Skin epidermis (tissue), 12 donors: Measurements from ENCODE around the gene ZBTB7C.

Experiments used
- H3K27ac ChIP-seq, 21 experiments: fragments of 200-600 bp; sonication (generic) in 11 of 21; one replicate each; pipeline ENCODE4 v1.5.0; 2020; ENCODE audit warnings: mild to moderate bottlenecking in 3 of 21, inconsistent platforms in 2 of 21, moderate library complexity in 2 of 21
- H3K4me3 ChIP-seq, 7 experiments: fragments of 200-600 bp; sonication (generic) in 2 of 7; one replicate each; pipeline ENCODE4 v1.5.0; 2020; ENCODE audit warnings: inconsistent platforms in 2 of 7, mild to moderate bottlenecking in 2 of 7, moderate library complexity in 1 of 7

The ZBTB7C gene

DNA sequence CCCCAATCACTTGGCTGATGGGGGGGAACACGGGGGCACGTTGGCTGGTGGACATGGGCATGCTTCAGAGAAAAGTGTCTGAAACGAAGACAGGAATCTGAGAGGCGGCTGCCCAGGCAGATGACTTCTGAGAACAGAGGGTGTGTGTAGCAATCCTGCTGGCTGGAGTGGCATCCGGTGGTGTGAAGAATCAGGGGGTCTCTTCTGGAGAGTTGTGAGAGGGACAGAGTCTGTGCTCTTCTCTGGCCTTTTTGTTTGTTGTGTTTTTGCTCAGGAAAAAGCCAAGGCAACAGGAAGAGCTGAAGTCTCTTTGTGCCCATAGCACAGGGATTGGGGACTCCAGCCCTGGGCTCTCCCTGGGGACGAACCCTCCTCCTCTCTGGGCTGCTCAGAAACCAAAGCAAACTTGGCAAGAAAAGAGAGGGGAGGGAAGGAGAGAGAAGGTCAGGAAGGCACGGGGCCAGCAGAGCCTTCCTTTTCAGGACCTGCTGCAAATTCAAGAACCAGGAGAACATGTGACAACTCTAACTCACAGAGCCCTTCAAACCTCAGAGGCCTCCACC is 381.7 kb downstream of the ZBTB7C start:
- H3K4me3 ChIP-seq: no peak overlapping the region
- H3K27ac ChIP-seq: peak overlapping the region in 11 of 21 experiments; percentile 5 to 79 (median 36)

GRCh38 chr18:48026216-48026615 is 383.0 kb downstream of the ZBTB7C start:
- H3K4me3 ChIP-seq: no peak overlapping the region
- peak overlapping the region in 7 of 21 experiments; percentile 16 to 79 (median 36) for H3K27ac ChIP-seq

DNA sequence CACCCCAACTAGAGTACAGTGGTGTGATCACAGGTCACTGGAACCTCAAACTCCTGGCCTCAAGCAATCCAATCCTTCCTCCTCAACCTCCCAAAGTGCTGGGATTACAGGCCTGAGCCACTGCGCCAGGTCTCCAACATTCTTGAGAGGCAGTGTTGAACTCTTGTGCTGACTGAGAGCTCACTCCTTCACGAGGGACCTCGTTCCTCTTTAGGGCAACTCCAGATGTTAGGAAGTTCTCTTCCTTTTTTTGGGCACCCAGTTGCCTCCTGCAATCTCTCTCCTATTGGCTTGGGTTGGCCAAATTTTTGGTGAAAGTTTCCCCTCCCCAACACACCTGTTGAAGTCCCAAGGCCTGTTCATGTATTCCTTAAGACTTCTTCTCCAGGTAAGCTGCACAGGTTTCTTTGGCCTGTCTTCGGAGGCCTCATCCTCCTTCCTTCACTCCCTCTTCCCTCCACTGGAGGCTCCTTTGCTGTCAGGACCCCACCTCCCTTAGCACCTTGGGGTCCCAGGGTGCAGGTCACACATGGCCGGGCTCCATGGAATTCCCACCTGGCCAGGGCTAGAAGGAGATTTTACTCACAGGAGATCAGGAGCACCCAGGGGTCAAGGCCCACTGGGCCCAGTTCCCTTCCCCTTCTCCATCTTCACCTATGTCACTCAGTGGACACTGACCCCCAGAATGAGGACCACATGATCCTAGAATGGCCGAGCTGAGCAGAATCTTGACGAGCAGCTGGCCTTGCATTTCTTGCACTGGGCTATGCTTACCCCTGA is 384.1 kb downstream of the ZBTB7C start:
- Histone ChIP-seq H3K27ac (peak overlapping the region in 5 of 21 experiments; percentile 8 to 80 (median 69)), H3K4me3 (no peak overlapping the region)

DNA sequence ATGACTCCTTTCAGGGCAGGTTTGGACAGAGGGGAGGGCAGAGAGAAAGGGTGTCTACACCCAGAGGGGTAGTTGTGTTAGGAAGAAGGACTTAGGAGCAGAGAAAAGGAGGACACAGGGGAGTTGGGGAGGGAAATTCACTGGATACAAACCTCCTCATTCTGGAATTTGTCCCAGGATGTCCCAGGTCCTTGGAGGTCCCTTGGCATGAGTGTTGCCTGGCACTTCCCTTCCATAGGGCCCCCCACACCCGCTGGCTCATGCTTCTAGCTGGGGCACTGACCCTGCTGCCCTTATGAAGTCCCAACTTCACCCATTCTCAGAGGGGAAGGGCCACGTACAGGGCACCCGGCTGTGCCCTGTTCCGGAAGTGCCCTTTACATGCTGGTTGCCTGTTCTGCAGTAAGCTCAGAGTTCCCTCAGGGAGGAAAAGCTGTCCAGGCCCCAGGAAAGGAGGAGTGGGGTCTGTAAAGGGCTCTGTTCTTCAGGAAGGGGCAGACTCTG is 385.1 kb downstream of the ZBTB7C start:
- H3K27ac ChIP-seq: peak overlapping the region in 12 of 21 experiments; percentile 8 to 80 (median 46)
- H3K4me3 ChIP-seq: no peak overlapping the region

DNA sequence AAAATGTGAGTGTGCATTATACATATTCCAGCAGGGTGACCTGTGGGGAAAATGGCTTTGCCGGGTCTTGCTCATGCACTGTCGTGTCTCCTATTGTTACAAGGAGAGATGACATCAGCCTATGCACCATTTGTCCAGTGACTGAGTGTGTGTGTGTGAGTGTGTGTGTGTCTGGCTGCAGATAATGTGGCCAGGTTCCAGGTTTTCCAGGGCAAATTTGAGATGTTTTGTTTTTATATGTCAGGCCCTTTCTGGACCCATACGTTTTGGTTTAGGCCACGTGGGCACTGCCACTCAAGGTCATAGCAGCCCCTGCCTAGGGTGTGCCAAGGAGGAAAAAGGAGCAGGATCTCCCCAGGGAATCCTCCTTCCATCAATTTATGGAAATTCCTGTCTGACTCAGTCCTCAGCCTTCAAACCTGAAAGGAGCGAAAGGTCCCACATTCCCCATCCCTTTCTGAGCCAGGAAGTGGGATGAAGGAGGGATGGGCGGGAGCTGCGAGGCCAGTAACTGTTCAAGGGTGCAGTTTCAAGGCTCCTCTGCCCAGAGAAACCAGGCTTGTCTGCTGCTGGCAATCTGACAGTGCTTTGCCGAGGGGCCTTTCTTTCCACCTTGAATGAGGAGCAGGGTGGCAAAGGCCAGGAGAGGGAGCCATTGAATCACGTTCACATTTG is 385.7 kb downstream of the ZBTB7C start:
- H3K27ac ChIP-seq: peak overlapping the region in 8 of 21 experiments; percentile 16 to 80 (median 57)
- H3K4me3 ChIP-seq: no peak overlapping the region

GRCh38 chr18:48022531-48023329 is 386.5 kb downstream of the ZBTB7C start:
- H3K27ac ChIP-seq: peak overlapping the region in 2 of 21 experiments; percentile 30 to 75
- H3K4me3 ChIP-seq: no peak overlapping the region

DNA sequence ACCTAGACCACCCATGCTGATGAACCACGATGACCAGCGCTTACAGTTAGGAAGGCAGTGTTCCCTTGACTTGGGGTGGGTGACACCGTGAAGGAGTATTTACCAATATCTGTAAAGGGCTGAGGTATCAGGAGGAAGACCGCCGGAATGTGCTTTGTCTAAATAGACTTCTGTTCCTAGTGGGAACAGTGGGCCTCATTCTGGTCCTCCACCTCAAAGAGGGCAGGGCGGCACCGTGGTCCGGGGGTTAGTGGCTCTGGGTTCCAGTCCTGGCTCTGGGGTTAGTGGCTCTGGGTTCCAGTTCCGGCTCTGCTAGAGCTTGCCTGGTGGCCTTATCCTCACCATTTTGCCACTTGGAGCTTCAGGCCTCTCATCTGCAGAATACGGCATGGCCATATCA is 387.2 kb downstream of the ZBTB7C start:
- H3K27ac ChIP-seq: no peak overlapping the region
- H3K4me3 ChIP-seq: no peak overlapping the region

- H3K27ac ChIP-seq: peak overlapping the region in 1 of 21 experiments; percentile 24
- H3K4me3 ChIP-seq: no peak overlapping the region
These were observed 387.8 kb downstream of the ZBTB7C start for GRCh38 chr18:48021273-48021914.

- Histone ChIP-seq H3K27ac (no peak overlapping the region), H3K4me3 (no peak overlapping the region)
These were observed 388.6 kb downstream of the ZBTB7C start for GRCh38 chr18:48020337-48021250.

- Histone ChIP-seq H3K4me3 (no peak overlapping the region), H3K27ac (no peak overlapping the region)
These were observed 389.4 kb downstream of the ZBTB7C start for GRCh38 chr18:48019557-48020325.

DNA sequence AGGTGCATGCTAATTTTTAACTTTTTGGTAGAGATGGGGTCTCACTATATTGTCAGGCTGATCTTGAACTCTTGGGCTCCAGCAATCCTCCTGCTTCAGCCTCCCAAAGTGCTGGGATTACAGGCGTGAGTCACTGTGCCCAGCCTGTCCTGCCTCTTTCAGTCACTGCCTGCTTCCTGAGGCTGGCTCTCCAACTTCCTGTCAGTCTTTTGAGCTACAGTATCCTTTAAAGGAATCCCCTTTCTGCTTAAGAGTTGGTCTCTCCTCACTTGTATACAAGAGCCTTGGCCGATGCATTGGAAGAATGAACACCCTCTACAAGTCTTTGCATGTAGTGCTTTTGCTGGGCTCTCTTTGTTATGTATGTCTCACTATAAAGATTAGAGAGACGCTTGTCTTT is 390.3 kb downstream of the ZBTB7C start:
- Histone ChIP-seq H3K4me3 (no peak overlapping the region), H3K27ac (peak overlapping the region in 1 of 21 experiments; percentile 0)

- H3K4me3 ChIP-seq: no peak overlapping the region
- no peak overlapping the region for H3K27ac ChIP-seq
These were observed 391.5 kb downstream of the ZBTB7C start for GRCh38 chr18:48017635-48018034.

- Histone ChIP-seq H3K27ac (no peak overlapping the region), H3K4me3 (no peak overlapping the region)
These were observed 396.0 kb downstream of the ZBTB7C start for GRCh38 chr18:48013162-48013561.

GRCh38 chr18:48011926-48012465 is 397.2 kb downstream of the ZBTB7C start:
- H3K27ac ChIP-seq: peak overlapping the region in 1 of 21 experiments; percentile 0
- H3K4me3 ChIP-seq: no peak overlapping the region

- Histone ChIP-seq H3K27ac (no peak overlapping the region), H3K4me3 (no peak overlapping the region)
These were observed 398.9 kb downstream of the ZBTB7C start for GRCh38 chr18:48010264-48010663.

GRCh38 chr18:48009116-48009745 is 400.0 kb downstream of the ZBTB7C start:
- no peak overlapping the region for H3K4me3 ChIP-seq
- peak overlapping the region in 2 of 21 experiments; percentile 63 to 72 for H3K27ac ChIP-seq
